Nephron progenitor cell (in vitro differentiated cells): ENCODE results near the gene UBE2Z.
A peak's percentile ranks its signal among the peaks of the same experiment; 100 is the strongest.

Experiments used
- DNase-seq: peaks from one replicate; pipeline ENCODE4 v3.0.0; 2021
- H3K27ac Mint-ChIP-seq: 2 replicates; pipeline ENCODE4 v1.8.0; 2021; ENCODE audit warnings: mild to moderate bottlenecking, moderate library complexity, mixed read lengths
- H3K27me3 Mint-ChIP-seq: 2 replicates; pipeline ENCODE4 v1.8.0; 2021; ENCODE audit warnings: mild to moderate bottlenecking, low read depth, mixed read lengths; ENCODE audit not compliant: poor library complexity
- H3K36me3 Mint-ChIP-seq: 2 replicates; pipeline ENCODE4 v1.8.0; 2021; ENCODE audit warnings: low read depth, mixed read lengths
- H3K4me1 Mint-ChIP-seq: 2 replicates; pipeline ENCODE4 v1.8.0; 2021; ENCODE audit warnings: mixed read lengths
- H3K4me3 Mint-ChIP-seq: 2 replicates; pipeline ENCODE4 v1.8.0; 2021; ENCODE audit warnings: mild to moderate bottlenecking, moderate library complexity, mixed read lengths
- H3K9me3 Mint-ChIP-seq: 2 replicates; pipeline ENCODE4 v1.8.0; 2021; ENCODE audit warnings: mild to moderate bottlenecking, moderate library complexity, mixed read lengths
- TF ChIP-seq, protein P1 (sequence below): fragments of 200-600 bp; sonication (generic); IDR thresholded peaks from 2 replicates; pipeline ENCODE4 v1.5.0; 2021; ENCODE audit warnings: antibody characterized with exemption

The UBE2Z gene

DNA sequence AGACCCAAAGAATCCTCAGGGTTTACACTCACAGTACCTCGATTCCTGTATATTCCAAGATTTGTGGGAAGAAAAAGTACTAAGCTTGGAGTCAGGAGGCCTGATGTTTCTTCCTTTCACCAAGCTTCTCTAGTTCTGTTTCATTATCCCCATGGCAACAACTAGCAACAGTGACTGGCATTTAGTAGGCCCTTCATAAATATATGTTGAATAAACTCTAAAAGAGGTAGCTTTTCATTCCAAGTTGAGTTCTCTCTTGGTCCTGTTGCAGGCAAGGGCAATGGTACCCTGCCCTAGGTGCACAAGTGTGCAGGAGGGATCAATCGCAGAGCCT lies 527 bp upstream of the UBE2Z start:
- peak overlapping the region; percentile 91 for H3K4me3 Mint-ChIP-seq
- TF ChIP-seq, protein P1, sequence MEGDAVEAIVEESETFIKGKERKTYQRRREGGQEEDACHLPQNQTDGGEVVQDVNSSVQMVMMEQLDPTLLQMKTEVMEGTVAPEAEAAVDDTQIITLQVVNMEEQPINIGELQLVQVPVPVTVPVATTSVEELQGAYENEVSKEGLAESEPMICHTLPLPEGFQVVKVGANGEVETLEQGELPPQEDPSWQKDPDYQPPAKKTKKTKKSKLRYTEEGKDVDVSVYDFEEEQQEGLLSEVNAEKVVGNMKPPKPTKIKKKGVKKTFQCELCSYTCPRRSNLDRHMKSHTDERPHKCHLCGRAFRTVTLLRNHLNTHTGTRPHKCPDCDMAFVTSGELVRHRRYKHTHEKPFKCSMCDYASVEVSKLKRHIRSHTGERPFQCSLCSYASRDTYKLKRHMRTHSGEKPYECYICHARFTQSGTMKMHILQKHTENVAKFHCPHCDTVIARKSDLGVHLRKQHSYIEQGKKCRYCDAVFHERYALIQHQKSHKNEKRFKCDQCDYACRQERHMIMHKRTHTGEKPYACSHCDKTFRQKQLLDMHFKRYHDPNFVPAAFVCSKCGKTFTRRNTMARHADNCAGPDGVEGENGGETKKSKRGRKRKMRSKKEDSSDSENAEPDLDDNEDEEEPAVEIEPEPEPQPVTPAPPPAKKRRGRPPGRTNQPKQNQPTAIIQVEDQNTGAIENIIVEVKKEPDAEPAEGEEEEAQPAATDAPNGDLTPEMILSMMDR = no peak
- no peak for DNase-seq

DNA sequence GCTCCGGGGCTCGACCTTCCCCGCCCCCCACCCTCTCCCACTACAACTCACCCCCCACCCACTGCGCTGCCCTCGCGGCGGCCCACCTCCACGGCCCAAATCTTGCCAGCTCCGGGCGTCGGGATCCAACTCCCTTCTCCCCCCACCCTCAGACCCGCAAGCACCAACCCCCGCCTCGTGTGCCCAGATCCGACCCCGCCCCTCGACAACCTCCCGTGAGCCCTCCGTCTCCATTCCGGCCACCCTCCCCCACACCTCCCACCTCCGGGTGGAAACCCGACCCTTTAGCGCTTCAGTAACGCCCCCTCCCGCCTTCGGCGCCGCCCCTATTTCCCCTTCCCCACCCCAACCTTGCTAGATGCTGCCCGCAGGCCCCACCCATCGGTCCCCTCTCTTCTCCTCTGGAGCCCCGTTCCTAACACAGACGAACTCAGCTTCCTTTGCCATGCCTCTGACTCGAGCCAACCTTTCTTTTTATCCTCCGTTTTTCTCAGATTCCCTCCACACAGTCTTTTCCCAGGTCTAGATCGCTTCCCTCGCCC lies 717 bp downstream of the UBE2Z start:
- peaks cover 58% of the 10 kb centered on the region for H3K4me1 Mint-ChIP-seq
- H3K4me3 Mint-ChIP-seq = peak overlapping the region; percentile 96
- TF ChIP-seq, protein P1 = no peak
- peak overlapping the region; percentile 74 for H3K27ac Mint-ChIP-seq
- H3K9me3 Mint-ChIP-seq = no peaks in the 10 kb centered on the region
- peaks cover 30% of the 10 kb centered on the region for H3K36me3 Mint-ChIP-seq
- H3K27me3 Mint-ChIP-seq = no peaks in the 10 kb centered on the region
- peak; percentile 97 for DNase-seq

More for the DNA sequence above, 527 bp upstream of the UBE2Z start:
- Mint-ChIP-seq H3K9me3 (no peaks in the 10 kb centered on the region), H3K27ac (peak overlapping the region; percentile 99), H3K27me3 (no peaks in the 10 kb centered on the region), H3K4me1 (peaks cover 52% of the 10 kb centered on the region), H3K36me3 (peaks cover 18% of the 10 kb centered on the region)

DNA sequence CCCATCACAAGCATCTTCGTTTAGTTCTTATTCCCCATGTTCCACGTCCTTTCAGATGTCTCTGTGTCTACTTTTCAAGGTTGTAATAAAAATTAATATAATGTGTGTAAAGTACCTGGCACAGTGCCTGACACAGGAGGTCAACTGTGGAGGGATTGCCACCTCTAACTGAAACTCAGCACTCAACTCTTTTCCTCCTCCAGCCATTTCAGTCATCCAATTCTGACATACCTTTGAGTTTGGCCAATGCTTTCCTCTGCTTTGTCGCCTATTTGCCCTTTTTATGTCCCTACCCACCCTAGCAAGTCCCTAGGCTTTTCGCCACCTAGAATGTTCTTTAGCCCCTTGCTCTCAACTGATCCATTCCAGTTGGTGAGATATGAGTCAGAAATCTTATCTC lies 1.6 kb downstream of the UBE2Z start:
- Mint-ChIP-seq H3K9me3 (no peaks in the 10 kb centered on the region), H3K4me1 (peaks cover 64% of the 10 kb centered on the region), H3K27ac (peak overlapping the region; percentile 83), H3K27me3 (no peaks in the 10 kb centered on the region), H3K36me3 (peaks cover 38% of the 10 kb centered on the region), H3K4me3 (peak overlapping the region; percentile 96)
- TF ChIP-seq, protein P1 = no peak
- no peak for DNase-seq

DNA sequence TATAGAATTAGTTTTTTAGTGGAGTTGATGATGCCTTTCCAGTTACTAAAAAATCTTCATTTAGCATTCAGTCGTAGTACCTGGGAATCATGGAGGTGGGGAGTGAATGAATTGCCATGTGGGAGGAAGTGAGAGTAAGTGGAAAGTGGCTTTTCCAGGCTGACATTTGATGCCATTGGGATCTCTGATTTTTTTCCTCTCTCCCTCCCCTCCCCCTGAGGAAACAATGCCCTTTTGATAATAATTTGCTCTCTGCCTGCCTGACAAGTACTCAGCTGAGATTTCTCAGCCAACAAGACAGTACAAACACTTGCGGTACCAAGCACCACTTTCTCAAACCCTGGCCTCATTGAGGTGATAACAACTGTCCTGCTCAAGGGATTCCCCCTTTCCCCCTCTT lies 2.2 kb downstream of the UBE2Z start:
- TF ChIP-seq, protein P1 = no peak
- Mint-ChIP-seq H3K9me3 (no peaks in the 10 kb centered on the region), H3K27ac (no peak overlapping the region), H3K4me3 (peak overlapping the region; percentile 96), H3K36me3 (peaks cover 40% of the 10 kb centered on the region), H3K27me3 (no peaks in the 10 kb centered on the region), H3K4me1 (peaks cover 64% of the 10 kb centered on the region)
- DNase-seq = no peak

DNA sequence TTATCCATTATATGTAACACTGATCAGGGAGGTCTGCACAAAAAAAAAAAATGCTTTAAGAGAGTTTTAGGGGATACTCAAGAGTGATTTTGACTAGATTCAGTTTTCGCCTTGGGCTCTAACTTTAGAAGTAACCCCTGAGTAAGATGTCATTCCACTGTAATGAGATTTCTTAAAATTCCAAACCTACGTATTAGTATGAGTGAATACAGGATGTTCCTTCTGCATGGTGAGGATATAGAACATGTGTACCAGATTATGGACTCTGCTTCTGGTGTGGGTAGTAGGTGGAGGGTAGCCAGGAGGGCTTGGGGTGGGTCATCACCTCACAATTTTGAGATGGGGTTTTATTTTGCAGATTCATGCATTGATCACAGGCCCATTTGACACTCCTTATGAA lies 4.3 kb downstream of the UBE2Z start:
- DNase-seq = no peak
- Mint-ChIP-seq H3K27me3 (no peaks in the 10 kb centered on the region), H3K36me3 (peaks cover 61% of the 10 kb centered on the region), H3K27ac (peak overlapping the region; percentile 61), H3K9me3 (no peaks in the 10 kb centered on the region), H3K4me1 (peaks cover 59% of the 10 kb centered on the region), H3K4me3 (peak overlapping the region; percentile 16)
- TF ChIP-seq, protein P1 = no peak

DNA sequence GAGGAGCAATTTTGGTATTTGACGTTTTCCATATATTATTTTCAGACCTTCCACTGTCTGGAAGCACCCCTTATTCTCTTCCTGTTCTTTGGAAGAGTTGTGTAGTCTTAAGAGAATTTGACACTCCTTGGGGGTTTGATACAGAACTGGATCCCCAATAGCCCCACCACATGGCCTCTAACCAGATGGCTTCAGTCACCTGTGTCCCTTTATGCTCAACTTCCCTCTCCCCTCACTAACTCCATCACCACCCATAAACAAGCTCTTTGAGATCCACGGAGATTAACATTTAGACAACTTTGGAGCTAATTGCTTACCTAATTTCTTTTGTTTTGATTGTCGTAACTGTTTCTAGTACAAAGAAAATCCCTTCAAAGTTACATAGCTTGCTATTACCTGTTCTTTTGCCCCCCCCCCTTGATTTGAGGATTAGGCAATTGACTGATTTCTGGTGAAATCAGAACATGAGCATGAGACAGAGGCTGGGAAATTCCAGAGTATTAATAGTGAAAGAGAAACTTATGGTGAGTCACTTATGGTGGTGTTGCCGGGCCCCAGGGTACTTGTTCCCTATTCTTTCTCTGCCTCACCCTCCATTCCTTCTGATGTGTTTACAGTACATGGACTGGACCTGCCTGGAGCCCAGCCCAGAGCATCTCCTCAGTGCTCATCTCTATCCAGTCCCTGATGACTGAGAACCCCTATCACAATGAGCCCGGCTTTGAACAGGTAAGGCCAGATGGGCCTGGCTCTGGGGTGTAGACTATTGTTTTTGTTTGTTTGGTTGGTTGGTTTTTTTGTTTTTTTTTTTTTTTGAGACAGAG lies 7.5 kb downstream of the UBE2Z start:
- Mint-ChIP-seq H3K27me3 (no peaks in the 10 kb centered on the region), H3K36me3 (peaks cover 85% of the 10 kb centered on the region), H3K9me3 (no peaks in the 10 kb centered on the region), H3K4me1 (peaks cover 33% of the 10 kb centered on the region), H3K27ac (no peak overlapping the region), H3K4me3 (no peak overlapping the region)
- DNase-seq = no peak
- TF ChIP-seq, protein P1 = no peak
